ENCODE data around the gene RASSF7. TPM values are rescaled to one million over a fixed set of nuclear protein-coding genes. Genes with fewer than 3 reads are reported as not detected.
A peak's percentile ranks its signal among the peaks of the same experiment; 100 is the strongest.

Gene RASSF7
- total and polyA plus RNA-seq, 2 donors (not counting 1 experiment from before 2014, with no cell fraction given), result 29.8 to 89.3 TPM

- H3K9me3 Mint-ChIP-seq (ENCODE audit: insufficient read depth), result no peaks in the 10 kb centered on the region
- Histone ChIP-seq H3K79me2 (ENCODE audit: control insufficient read depth, insufficient read depth, low read length) (peaks cover 31% of the 10 kb centered on the region), H3K27ac (ENCODE audit: low read length in 2 of 2) (no peak overlapping the region), H3K9ac (ENCODE audit: low read length) (peak overlapping the region; percentile 68), H3K36me3 (replicated peaks in 1 of 2; ENCODE audit: control extremely low read depth in 1 of 2, control insufficient read depth in 1 of 2, extremely low read depth in 1 of 2, insufficient read depth in 2 of 2, low read length in 1 of 2) (peaks cover 0 to 1% of the 10 kb centered on the region in 2 experiments), H3K4me2 (replicated peaks; ENCODE audit: low read depth, low read length, poor library complexity, severe bottlenecking) (peak overlapping the region; percentile 98), H3K27me3 (replicated peaks in 1 of 4; ENCODE audit: control extremely low read depth in 1 of 4, control insufficient read depth in 3 of 4, insufficient read depth in 4 of 4, low read length in 3 of 4) (peaks cover 0 to 18% (median 9%) of the 10 kb centered on the region in 4 experiments), H3K4me3 (ENCODE audit: control extremely low read depth in 1 of 5, extremely low read depth in 1 of 5, insufficient read depth in 1 of 5, low read depth in 2 of 5, low read length in 4 of 5) (peak overlapping the region in 4 of 5 experiments; percentile 45 to 69 (median 60)), H3K4me1 (ENCODE audit: control insufficient read depth in 2 of 2, insufficient read depth in 2 of 2, low read length in 2 of 2) (peaks cover 30 to 39% of the 10 kb centered on the region in 2 donors), H4K20me1 (ENCODE audit: control insufficient read depth, insufficient read depth, low read length, poor library complexity, severe bottlenecking) (peaks cover 39% of the 10 kb centered on the region), H3K9me3 (ENCODE audit: control extremely low read depth in 1 of 3, control insufficient read depth in 2 of 3, insufficient read depth in 1 of 3, low read length in 2 of 3) (peaks cover 0 to 3% (median 0%) of the 10 kb centered on the region in 3 donors), H2AFZ (ENCODE audit: insufficient read depth, low read depth, low read length, poor library complexity, severe bottlenecking) (peak overlapping the region; percentile 91)
- TF ChIP-seq EZH2 (IDR thresholded peaks at IDR 0.05; ENCODE audit: borderline replicate concordance, insufficient read depth, low read depth, low read length, poor library complexity, severe bottlenecking) (no peak), CTCF (IDR thresholded peaks at IDR 0.05) (no peak)
- intact Hi-C loops (cut with micrococcal nuclease), result loop anchor here (1.0 to 10.0 kb wide), 2 partner anchors 14 to 810 kb away; partner anchors contain the start of genes BRSK2, LMNTD2 and RASSF7
- WGBS (ENCODE audit: insufficient coverage), result 23% methylated on average over 25 of the region's 25 CpGs
- peak overlapping the region; percentile 88 for H3K4me3 Mint-ChIP-seq
- CTCF ChIA-PET, result interaction anchor here (0.7 to 1.2 kb wide), 3 partner anchors 20 to 153 kb away, joined by 3 read pairs; no protein-coding TSS in a partner anchor
- POLR2A ChIA-PET, result interaction anchor here (1.1 to 1.8 kb wide), 6 partner anchors 8 to 122 kb away, joined by 3 to 26 read pairs (median 10); partner anchors contain the start of genes DEAF1, HRAS, IRF7 and LRRC56
- H3K27me3 Mint-ChIP-seq, result peaks cover 15% of the 10 kb centered on the region
- no peak for DNase-seq
- H3K27ac Mint-ChIP-seq, result peak overlapping the region; percentile 88
- ATAC-seq (ENCODE audit: low read depth), result no peak
- H3K4me1 Mint-ChIP-seq, result peaks cover 38% of the 10 kb centered on the region
These were observed 14.0 kb downstream of the RASSF7 start for GRCh38 chr11:574632-575312.

Measured in B cell (primary cell).